ENCODE measurements around the gene NSD1. TPM values are rescaled to one million over a fixed set of nuclear protein-coding genes. Genes with fewer than 3 reads are reported as not detected.

The NSD1 gene
- total RNA-seq, 1 donor from 2014 or later: 111 TPM

DNA sequence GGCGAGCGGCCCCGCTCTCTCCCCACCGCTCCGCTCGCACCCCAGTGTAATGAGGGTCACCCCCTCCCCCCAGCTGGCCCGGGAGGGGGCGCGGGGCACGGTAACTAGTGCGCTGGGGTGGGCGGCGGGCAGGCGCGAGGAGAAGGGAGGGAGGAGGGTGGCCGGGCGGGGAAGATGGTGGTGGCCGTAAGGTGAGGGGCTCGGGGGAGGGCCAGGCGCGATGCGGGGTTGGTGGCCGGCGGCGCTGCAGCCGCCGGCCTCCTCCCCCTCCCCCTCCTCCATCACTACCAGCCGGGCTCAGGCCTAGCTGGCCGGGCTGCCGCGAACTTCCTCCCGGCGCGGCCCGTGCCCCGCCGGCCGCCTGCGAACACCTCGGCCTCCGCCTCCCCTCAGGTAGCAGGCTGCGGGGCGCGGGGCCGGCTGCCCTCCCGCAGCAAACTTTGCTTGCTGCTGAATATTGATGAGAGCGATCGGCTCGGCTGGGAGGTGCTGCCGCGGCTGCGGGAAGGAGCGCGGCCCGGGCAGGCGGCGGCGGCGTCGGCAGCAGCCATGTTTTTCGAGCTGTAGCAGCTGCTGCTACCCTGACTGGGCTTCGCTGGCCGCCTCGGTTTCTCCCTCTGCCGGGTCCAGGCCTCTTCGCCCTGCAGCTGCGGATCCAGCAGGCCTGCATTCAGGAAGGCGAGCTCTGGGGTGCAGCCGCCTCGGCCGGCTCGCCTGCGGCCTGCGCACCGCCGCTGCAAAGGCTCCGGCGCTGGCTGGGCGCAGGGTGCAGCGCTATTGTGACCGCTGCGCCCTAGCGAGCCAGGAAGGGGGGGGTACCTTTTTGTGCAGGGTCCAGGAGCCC lies 502 bp downstream of the NSD1 start:
- Mint-ChIP-seq H3K4me3 (ENCODE audit: unreplicated experiment) (peak overlapping the region; percentile 90), H3K4me1 (ENCODE audit: unreplicated experiment) (peaks cover 38% of the 10 kb centered on the region), H3K27me3 (ENCODE audit: unreplicated experiment) (peaks cover 12% of the 10 kb centered on the region), H3K9me3 (ENCODE audit: unreplicated experiment) (no peaks in the 10 kb centered on the region), H3K36me3 (ENCODE audit: low read depth, unreplicated experiment) (peaks cover 14% of the 10 kb centered on the region), H3K27ac (ENCODE audit: unreplicated experiment) (no peak overlapping the region)
- DNase-seq (ENCODE audit: low spot score): peak; percentile 70
- TF ChIP-seq, protein P1, sequence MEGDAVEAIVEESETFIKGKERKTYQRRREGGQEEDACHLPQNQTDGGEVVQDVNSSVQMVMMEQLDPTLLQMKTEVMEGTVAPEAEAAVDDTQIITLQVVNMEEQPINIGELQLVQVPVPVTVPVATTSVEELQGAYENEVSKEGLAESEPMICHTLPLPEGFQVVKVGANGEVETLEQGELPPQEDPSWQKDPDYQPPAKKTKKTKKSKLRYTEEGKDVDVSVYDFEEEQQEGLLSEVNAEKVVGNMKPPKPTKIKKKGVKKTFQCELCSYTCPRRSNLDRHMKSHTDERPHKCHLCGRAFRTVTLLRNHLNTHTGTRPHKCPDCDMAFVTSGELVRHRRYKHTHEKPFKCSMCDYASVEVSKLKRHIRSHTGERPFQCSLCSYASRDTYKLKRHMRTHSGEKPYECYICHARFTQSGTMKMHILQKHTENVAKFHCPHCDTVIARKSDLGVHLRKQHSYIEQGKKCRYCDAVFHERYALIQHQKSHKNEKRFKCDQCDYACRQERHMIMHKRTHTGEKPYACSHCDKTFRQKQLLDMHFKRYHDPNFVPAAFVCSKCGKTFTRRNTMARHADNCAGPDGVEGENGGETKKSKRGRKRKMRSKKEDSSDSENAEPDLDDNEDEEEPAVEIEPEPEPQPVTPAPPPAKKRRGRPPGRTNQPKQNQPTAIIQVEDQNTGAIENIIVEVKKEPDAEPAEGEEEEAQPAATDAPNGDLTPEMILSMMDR (IDR thresholded peaks at IDR 0.05; ENCODE audit: unreplicated experiment): no peak

GRCh38 chr5:177134697-177135225 lies 1.2 kb downstream of the NSD1 start:
- no peaks in the 10 kb centered on the region for H3K9me3 Mint-ChIP-seq (ENCODE audit: unreplicated experiment)
- TF ChIP-seq, protein P1 (IDR thresholded peaks at IDR 0.05; ENCODE audit: unreplicated experiment): no peak
- H3K27ac Mint-ChIP-seq (ENCODE audit: unreplicated experiment): peak overlapping the region; percentile 84
- peaks cover 11% of the 10 kb centered on the region for H3K36me3 Mint-ChIP-seq (ENCODE audit: low read depth, unreplicated experiment)
- no peak for DNase-seq (ENCODE audit: low spot score)
- peaks cover 32% of the 10 kb centered on the region for H3K4me1 Mint-ChIP-seq (ENCODE audit: unreplicated experiment)
- peak overlapping the region; percentile 90 for H3K4me3 Mint-ChIP-seq (ENCODE audit: unreplicated experiment)
- peaks cover 10% of the 10 kb centered on the region for H3K27me3 Mint-ChIP-seq (ENCODE audit: unreplicated experiment)

DNA sequence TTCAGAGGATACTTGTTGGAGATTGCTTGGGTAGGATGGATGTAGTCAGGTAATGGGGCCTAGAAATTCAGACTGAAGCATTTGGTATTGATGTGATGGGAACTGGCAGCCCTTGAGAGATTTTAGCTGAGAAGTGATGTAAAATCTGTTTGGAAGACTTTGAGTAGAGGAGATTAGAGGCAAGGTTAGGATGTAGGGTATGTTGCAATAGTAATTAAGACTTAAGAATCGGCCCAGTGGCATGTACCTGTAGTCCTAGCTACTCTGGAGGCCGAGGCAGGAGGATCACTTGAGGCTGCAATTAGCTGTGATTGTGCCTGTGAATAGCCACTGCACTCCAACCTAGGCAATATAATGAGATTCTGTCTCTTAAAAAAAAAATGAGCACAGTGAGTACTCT lies 6.7 kb downstream of the NSD1 start:
- Mint-ChIP-seq H3K27ac (ENCODE audit: unreplicated experiment) (no peak overlapping the region), H3K27me3 (ENCODE audit: unreplicated experiment) (peaks cover 1% of the 10 kb centered on the region), H3K9me3 (ENCODE audit: unreplicated experiment) (no peaks in the 10 kb centered on the region), H3K36me3 (ENCODE audit: low read depth, unreplicated experiment) (peaks cover 37% of the 10 kb centered on the region), H3K4me3 (ENCODE audit: unreplicated experiment) (peak overlapping the region; percentile 2), H3K4me1 (ENCODE audit: unreplicated experiment) (peaks cover 13% of the 10 kb centered on the region)
- no peak for DNase-seq (ENCODE audit: low spot score)
- TF ChIP-seq, protein P1 (IDR thresholded peaks at IDR 0.05; ENCODE audit: unreplicated experiment): no peak

DNA sequence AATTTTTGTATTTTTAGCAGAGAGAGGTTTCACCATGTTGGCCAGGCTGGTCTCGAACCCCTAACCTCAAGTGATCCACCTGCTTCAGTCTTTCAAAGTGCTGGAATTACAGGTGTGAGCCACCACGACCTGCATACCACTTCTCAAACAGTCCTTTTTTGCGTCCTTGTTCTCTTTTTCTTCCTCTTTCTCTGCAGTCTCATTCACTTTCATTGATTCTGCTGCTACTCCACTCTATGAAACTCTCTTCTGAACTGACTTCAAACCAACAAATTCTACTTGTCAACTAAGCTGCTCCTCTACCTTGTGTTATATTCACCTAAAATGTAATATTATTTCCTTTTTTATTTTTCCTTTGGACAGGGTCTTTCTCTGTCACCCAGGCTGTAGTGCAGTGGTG lies 7.9 kb downstream of the NSD1 start:
- H3K4me3 Mint-ChIP-seq (ENCODE audit: unreplicated experiment): peak overlapping the region; percentile 32
- TF ChIP-seq, protein P1 (IDR thresholded peaks at IDR 0.05; ENCODE audit: unreplicated experiment): no peak
- H3K27me3 Mint-ChIP-seq (ENCODE audit: unreplicated experiment): peaks cover 1% of the 10 kb centered on the region
- H3K36me3 Mint-ChIP-seq (ENCODE audit: low read depth, unreplicated experiment): peaks cover 33% of the 10 kb centered on the region
- H3K27ac Mint-ChIP-seq (ENCODE audit: unreplicated experiment): peak overlapping the region; percentile 27
- peaks cover 9% of the 10 kb centered on the region for H3K4me1 Mint-ChIP-seq (ENCODE audit: unreplicated experiment)
- DNase-seq (ENCODE audit: low spot score): no peak
- no peaks in the 10 kb centered on the region for H3K9me3 Mint-ChIP-seq (ENCODE audit: unreplicated experiment)

DNA sequence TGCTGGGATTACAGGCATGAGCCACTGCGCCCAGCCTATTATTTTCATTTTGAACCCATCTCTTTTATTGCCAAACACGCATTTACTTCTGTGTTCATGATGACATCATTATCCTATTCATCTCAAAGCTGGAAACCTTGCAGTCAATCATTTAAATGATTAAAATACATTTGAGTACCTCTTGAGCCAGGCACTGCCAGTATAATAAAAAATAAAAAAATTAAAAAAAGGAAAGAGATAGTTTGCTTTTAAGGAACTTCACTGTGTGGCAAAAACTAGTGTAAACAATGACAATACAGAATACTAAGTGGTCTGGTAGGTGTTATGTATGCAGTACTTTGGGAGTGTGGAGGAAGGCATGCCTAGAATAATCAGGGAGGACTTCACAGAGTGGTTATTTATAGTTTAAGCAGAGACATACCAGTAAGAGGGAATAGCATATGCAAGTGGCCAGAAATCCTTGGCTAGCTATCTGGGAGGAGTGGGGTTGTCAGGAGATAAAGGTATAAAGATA lies 8.6 kb downstream of the NSD1 start:
- Mint-ChIP-seq H3K4me1 (ENCODE audit: unreplicated experiment) (peaks cover 5% of the 10 kb centered on the region), H3K27me3 (ENCODE audit: unreplicated experiment) (peaks cover 1% of the 10 kb centered on the region), H3K27ac (ENCODE audit: unreplicated experiment) (no peak overlapping the region), H3K36me3 (ENCODE audit: low read depth, unreplicated experiment) (peaks cover 30% of the 10 kb centered on the region), H3K9me3 (ENCODE audit: unreplicated experiment) (no peaks in the 10 kb centered on the region), H3K4me3 (ENCODE audit: unreplicated experiment) (no peak overlapping the region)
- DNase-seq (ENCODE audit: low spot score): no peak
- TF ChIP-seq, protein P1 (IDR thresholded peaks at IDR 0.05; ENCODE audit: unreplicated experiment): no peak

Data from endothelial cell (in vitro differentiated cells).